ENCODE data around the gene HOXA13.

Gene HOXA13

GRCh38 chr7:27205325-27206280 is 5.7 kb upstream of the HOXA13 start:
- no peak for DNase-seq

- no peak for DNase-seq
Measured at GRCh38 chr7:27204851-27205322, 5.0 kb upstream of the HOXA13 start.

- DNase-seq: no peak
Measured at GRCh38 chr7:27203964-27204594, 4.2 kb upstream of the HOXA13 start.

GRCh38 chr7:27203365-27203953 is 3.6 kb upstream of the HOXA13 start:
- no peak for DNase-seq

GRCh38 chr7:27202862-27203134 is 2.9 kb upstream of the HOXA13 start:
- no peak for DNase-seq

- no peak for DNase-seq
Measured at GRCh38 chr7:27202018-27202861, 2.3 kb upstream of the HOXA13 start.

- no peak for DNase-seq
Measured at GRCh38 chr7:27201580-27202017, 1.7 kb upstream of the HOXA13 start.

GRCh38 chr7:27200761-27201579 is 1.1 kb upstream of the HOXA13 start:
- DNase-seq: no peak

- DNase-seq: no peak
Measured at GRCh38 chr7:27198871-27199801, 755 bp downstream of the HOXA13 start.

- no peak for DNase-seq
Measured at GRCh38 chr7:27198138-27198841, 1.6 kb downstream of the HOXA13 start.

GRCh38 chr7:27197137-27198042 is 2.5 kb downstream of the HOXA13 start:
- no peak for DNase-seq

GRCh38 chr7:27196287-27196767 is 3.6 kb downstream of the HOXA13 start:
- DNase-seq: peak; percentile 43

GRCh38 chr7:27194686-27195379 is 5.1 kb downstream of the HOXA13 start:
- no peak for DNase-seq

GRCh38 chr7:27194002-27194352 is 5.9 kb downstream of the HOXA13 start:
- no peak for DNase-seq

GRCh38 chr7:27193335-27194001 is 6.4 kb downstream of the HOXA13 start:
- no peak for DNase-seq

- no peak for DNase-seq
Measured at GRCh38 chr7:27192546-27193334, 7.2 kb downstream of the HOXA13 start.

Measured in COR-L47 (cell line).